Skeletal muscle tissue (tissue), 4 donors: ENCODE results near the gene LYRM1. TPM values are rescaled to one million over a fixed set of nuclear protein-coding genes. Genes with fewer than 3 reads are reported as not detected.
"Not testable (repeated sequence)": the region's sequence is repeated elsewhere in the genome, so short reads cannot be mapped to it uniquely, and the experiment has no call there.

Experiments
- H3K27ac ChIP-seq: one replicate; pipeline ENCODE4 v1.7.0; 2013; ENCODE audit warnings: mild to moderate bottlenecking, low read depth, low read length, inconsistent platforms
- H3K27me3 ChIP-seq, 3 donors: one replicate each; pipeline ENCODE4 v1.7.0; 2013; ENCODE audit warnings: low read length in 3 of 3; ENCODE audit not compliant: control insufficient read depth in 3 of 3, insufficient read depth in 3 of 3
- H3K36me3 ChIP-seq, 3 donors: one replicate each; pipeline ENCODE4 v1.7.0; 2013; ENCODE audit warnings: low read length in 3 of 3; ENCODE audit not compliant: control insufficient read depth in 3 of 3, insufficient read depth in 3 of 3
- H3K4me1 ChIP-seq, 3 donors: one replicate each; pipeline ENCODE4 v1.7.0; 2013; ENCODE audit warnings: low read length in 3 of 3, mild to moderate bottlenecking in 3 of 3; ENCODE audit not compliant: control insufficient read depth in 3 of 3, insufficient read depth in 3 of 3
- H3K4me3 ChIP-seq, 3 donors: one replicate each; pipeline ENCODE4 v1.7.0; 2013; ENCODE audit warnings: low read length in 3 of 3
- H3K9ac ChIP-seq, 3 donors: one replicate each; pipeline ENCODE4 v1.7.0; 2013; ENCODE audit warnings: low read length in 3 of 3, mild to moderate bottlenecking in 3 of 3, moderate library complexity in 2 of 3, low read depth in 1 of 3
- H3K9me3 ChIP-seq, 3 donors: one replicate each; pipeline ENCODE4 v1.7.0; 2013; ENCODE audit warnings: low read length in 3 of 3; ENCODE audit not compliant: control insufficient read depth in 3 of 3
- total RNA-seq: library from RNA; depleted of rRNA; stranded (reverse); fragments of >200 nt; gene quantifications from one replicate; pipeline ENCODE4 v1.2.3, GENCODE V29; 2014
- donor health status: Osteomylitis.

Gene LYRM1
- total RNA-seq, 1 donor from 2014 or later = 23.5 TPM

GRCh38 chr16:20941636-20941926, 41.0 kb downstream of the LYRM1 start:
- Histone ChIP-seq H3K36me3 (no peaks in the 10 kb centered on the region), H3K4me1 (no peaks in the 10 kb centered on the region), H3K4me3 (no peak overlapping the region), H3K9ac (no peak overlapping the region), H3K27ac (no peak overlapping the region), H3K27me3 (no peaks in the 10 kb centered on the region), H3K9me3 (no peaks in the 10 kb centered on the region)

- Histone ChIP-seq H3K27ac (no peak overlapping the region), H3K4me1 (no peaks in the 10 kb centered on the region), H3K9ac (no peak overlapping the region), H3K27me3 (no peaks in the 10 kb centered on the region), H3K36me3 (no peaks in the 10 kb centered on the region), H3K9me3 (no peaks in the 10 kb centered on the region), H3K4me3 (no peak overlapping the region)
These were observed 41.7 kb downstream of the LYRM1 start for GRCh38 chr16:20942256-20942655.

- H3K27me3 ChIP-seq = no peaks in the 10 kb centered on the region
- no peaks in the 10 kb centered on the region for H3K36me3 ChIP-seq
- H3K9ac ChIP-seq = no peak overlapping the region
- no peak overlapping the region for H3K27ac ChIP-seq
- no peaks in the 10 kb centered on the region for H3K9me3 ChIP-seq
- H3K4me3 ChIP-seq = no peak overlapping the region
- no peaks in the 10 kb centered on the region for H3K4me1 ChIP-seq
These were observed 44.4 kb downstream of the LYRM1 start for GRCh38 chr16:20944861-20945574.

- not testable (repeated sequence) for H3K36me3 ChIP-seq, H3K9me3 ChIP-seq, H3K9ac ChIP-seq, H3K27me3 ChIP-seq, H3K4me1 ChIP-seq, H3K27ac ChIP-seq, H3K4me3 ChIP-seq
These were observed 45.0 kb downstream of the LYRM1 start for GRCh38 chr16:20945575-20945875.

DNA sequence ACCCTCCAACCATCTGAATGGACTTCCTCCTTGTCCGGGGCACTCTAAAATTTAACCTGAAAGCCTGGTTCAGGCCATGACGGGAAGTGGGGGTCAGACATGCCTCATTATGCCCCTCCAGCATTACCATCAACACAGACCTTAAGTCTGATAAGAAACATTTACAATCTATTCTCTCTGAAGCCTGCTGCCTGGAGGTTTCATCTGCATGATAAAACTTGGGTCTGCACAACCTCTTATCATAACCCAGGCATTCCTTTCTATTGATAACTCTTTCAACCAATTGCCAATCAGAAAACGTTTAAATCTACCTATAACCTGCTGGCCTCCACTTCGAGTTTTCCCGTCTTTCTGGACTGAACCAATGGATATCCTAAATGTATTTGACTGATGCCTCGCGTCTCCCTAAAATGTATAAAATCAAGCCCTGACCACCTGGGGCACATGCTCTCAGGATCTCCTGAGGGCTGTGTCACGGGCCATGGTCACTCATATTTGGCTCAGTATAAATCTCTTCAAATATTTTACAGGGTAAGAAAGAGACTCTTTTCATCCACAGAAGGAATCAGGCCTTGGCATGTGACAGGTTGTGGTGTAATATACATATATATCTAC, 45.6 kb downstream of the LYRM1 start:
- Histone ChIP-seq H3K9me3 (no peaks in the 10 kb centered on the region), H3K4me3 (no peak overlapping the region), H3K27me3 (no peaks in the 10 kb centered on the region), H3K4me1 (no peaks in the 10 kb centered on the region), H3K9ac (no peak overlapping the region), H3K27ac (no peak overlapping the region), H3K36me3 (no peaks in the 10 kb centered on the region)

DNA sequence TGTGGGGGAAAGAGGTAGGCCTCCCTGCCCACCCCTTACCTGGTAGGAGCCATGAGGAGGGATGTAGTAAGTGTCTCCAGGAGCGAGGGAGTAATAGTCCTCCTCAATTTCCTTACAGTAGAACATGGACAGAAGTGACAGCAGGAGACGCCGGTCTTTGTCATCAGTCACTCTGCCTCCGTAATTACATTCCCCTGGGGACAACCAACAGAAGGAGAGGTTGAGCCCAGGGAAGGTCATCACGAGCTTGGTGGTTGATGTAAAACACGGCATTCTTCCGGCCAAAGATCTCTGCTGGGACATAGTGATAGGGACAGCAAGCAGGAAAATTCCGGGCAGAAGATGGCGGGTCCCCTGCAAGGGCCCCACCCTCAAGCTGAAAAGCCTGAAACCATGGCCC, 47.9 kb downstream of the LYRM1 start:
- no peaks in the 10 kb centered on the region for H3K4me1 ChIP-seq
- no peak overlapping the region for H3K27ac ChIP-seq
- no peak overlapping the region for H3K9ac ChIP-seq

DNA sequence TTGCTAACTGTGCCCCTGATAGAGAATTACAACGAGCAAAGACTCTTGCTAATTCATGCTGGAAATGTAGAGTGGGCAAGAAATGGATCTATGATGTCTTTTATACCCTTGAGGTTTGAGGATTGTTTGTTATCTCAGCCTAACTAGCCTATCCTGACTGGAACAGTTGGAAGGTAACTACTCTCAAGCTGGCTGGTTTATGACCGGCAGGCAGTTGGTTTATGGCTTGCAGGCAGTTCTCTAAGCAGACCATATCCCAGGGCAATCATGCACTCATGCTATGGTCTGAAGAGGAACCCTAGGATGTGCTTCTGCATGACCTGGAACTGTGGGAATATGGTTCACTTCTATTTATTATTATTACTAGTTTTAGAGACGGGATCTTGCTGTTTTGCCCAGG, 49.1 kb downstream of the LYRM1 start:
- no peaks in the 10 kb centered on the region for H3K36me3 ChIP-seq
- H3K4me1 ChIP-seq = no peaks in the 10 kb centered on the region
- H3K9ac ChIP-seq = no peak overlapping the region
- H3K9me3 ChIP-seq = no peaks in the 10 kb centered on the region
- H3K27ac ChIP-seq = no peak overlapping the region
- no peak overlapping the region for H3K4me3 ChIP-seq
- no peaks in the 10 kb centered on the region for H3K27me3 ChIP-seq

More for the DNA sequence above, 47.9 kb downstream of the LYRM1 start:
- no peaks in the 10 kb centered on the region for H3K36me3 ChIP-seq
- H3K4me3 ChIP-seq = no peak overlapping the region
- no peaks in the 10 kb centered on the region for H3K9me3 ChIP-seq
- H3K27me3 ChIP-seq = no peaks in the 10 kb centered on the region

GRCh38 chr16:20950294-20950693, 49.7 kb downstream of the LYRM1 start:
- Histone ChIP-seq H3K9ac (no peak overlapping the region), H3K9me3 (no peaks in the 10 kb centered on the region), H3K27ac (no peak overlapping the region), H3K27me3 (no peaks in the 10 kb centered on the region), H3K36me3 (no peaks in the 10 kb centered on the region), H3K4me3 (no peak overlapping the region), H3K4me1 (no peaks in the 10 kb centered on the region)

DNA sequence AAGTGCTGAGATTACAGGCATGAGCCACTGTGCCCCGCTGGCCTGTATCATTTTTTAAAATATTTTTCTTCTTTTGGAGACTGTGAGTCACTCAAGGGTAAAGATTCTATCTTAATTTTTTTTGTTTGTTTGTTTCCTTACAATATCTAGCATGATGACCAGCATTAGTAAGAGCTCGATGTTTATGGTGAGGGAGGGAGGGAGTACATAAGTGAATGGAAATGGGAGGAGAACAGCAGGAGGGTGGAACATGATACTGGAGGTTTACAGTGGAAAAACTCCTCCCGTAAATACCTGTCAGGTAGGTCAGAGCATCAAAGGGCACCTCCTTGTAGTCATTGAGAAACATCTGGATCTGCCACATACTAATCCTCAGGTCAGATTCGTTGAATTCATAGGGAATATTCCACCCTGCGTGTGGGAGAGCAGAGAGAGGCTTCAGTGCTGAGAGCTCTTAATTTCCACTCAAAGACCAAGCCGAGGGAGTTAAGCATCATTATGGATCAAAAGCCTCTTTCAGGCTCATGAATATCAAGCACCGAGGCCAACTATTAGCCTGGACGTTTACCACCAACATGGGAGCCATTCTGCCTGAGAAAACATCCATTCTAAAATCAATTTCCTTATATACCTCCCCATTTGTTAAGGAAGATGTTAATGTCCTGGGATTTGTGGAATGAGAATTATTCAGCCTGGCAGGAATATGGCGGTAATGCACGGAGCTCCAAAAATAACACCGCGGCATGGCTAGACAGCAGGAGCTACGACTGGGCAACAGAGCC, 51.8 kb downstream of the LYRM1 start:
- H3K27ac ChIP-seq = no peak overlapping the region
- H3K27me3 ChIP-seq = no peaks in the 10 kb centered on the region
- no peaks in the 10 kb centered on the region for H3K36me3 ChIP-seq
- no peak overlapping the region for H3K9ac ChIP-seq
- H3K4me1 ChIP-seq = no peaks in the 10 kb centered on the region
- H3K4me3 ChIP-seq = no peak overlapping the region
- H3K9me3 ChIP-seq = no peaks in the 10 kb centered on the region

GRCh38 chr16:20954574-20954973, 54.0 kb downstream of the LYRM1 start:
- Histone ChIP-seq H3K9ac (no peak overlapping the region), H3K27ac (no peak overlapping the region), H3K9me3 (no peaks in the 10 kb centered on the region), H3K27me3 (no peaks in the 10 kb centered on the region), H3K36me3 (no peaks in the 10 kb centered on the region), H3K4me3 (no peak overlapping the region), H3K4me1 (no peaks in the 10 kb centered on the region)
